Right atrium auricular region (tissue), 2 donors: ENCODE measurements around the gene LSG1. TPM values are rescaled to one million over a fixed set of nuclear protein-coding genes. Genes with fewer than 3 reads are reported as not detected.

Experiments used
- DNase-seq: peaks from one replicate; pipeline ENCODE4 v3.0.0-alpha.2; 2019; ENCODE audit warnings: low spot score
- H3K27ac ChIP-seq, 2 donors: fragments of 200-600 bp; sonication (generic); 1 replicate in 1 of 2; 2 replicates in 1 of 2; pipeline ENCODE4 v1.5.1; 2016 to 2019
- H3K27me3 ChIP-seq, 2 donors: fragments of 200-600 bp; sonication (generic); one replicate each; pipeline versions ENCODE4 v1.5.1 to v1.6.0; 2017 to 2019
- H3K36me3 ChIP-seq: fragments of 200-600 bp; sonication (generic); one replicate; pipeline ENCODE4 v1.5.1; 2016
- H3K4me1 ChIP-seq, 2 donors: fragments of 200-600 bp; sonication (generic); one replicate each; pipeline versions ENCODE4 v1.5.1 to v1.6.0; 2017 to 2019
- H3K4me3 ChIP-seq, 2 donors: fragments of 200-600 bp; sonication (generic); 1 replicate in 1 of 2; 2 replicates in 1 of 2; pipeline ENCODE4 v1.5.1; 2017 to 2019; ENCODE audit warnings: mild to moderate bottlenecking in 1 of 2, moderate library complexity in 1 of 2
- H3K9me3 ChIP-seq, 2 donors: fragments of 200-600 bp; sonication (generic); one replicate each; pipeline ENCODE4 v1.5.1; 2019
- total RNA-seq, 2 donors: library from RNA; depleted of rRNA; stranded (reverse); fragments of >200 nt; gene quantifications; one replicate each; pipeline ENCODE4 v1.1.0, GENCODE V29; 2016
- TF ChIP-seq, protein P1 (sequence below), 2 donors: fragments of 200-600 bp; sonication (generic); IDR thresholded peaks; one replicate each; pipeline ENCODE4 v1.5.1; 2019; ENCODE audit warnings: antibody characterized with exemption in 2 of 2

LSG1 gene
- total RNA-seq, 2 donors from 2014 or later, result 15.1 to 20.5 TPM

GRCh38 chr3:194682189-194682693, 10.2 kb upstream of the LSG1 start:
- no peak for DNase-seq
- Histone ChIP-seq H3K27ac (peak overlapping the region in 1 of 2 donors; percentile 15), H3K4me3 (no peak overlapping the region), H3K36me3 (no peaks in the 10 kb centered on the region), H3K27me3 (no peaks in the 10 kb centered on the region), H3K9me3 (no peaks in the 10 kb centered on the region), H3K4me1 (peaks cover 0 to 21% of the 10 kb centered on the region in 2 donors)
- TF ChIP-seq, protein P1, sequence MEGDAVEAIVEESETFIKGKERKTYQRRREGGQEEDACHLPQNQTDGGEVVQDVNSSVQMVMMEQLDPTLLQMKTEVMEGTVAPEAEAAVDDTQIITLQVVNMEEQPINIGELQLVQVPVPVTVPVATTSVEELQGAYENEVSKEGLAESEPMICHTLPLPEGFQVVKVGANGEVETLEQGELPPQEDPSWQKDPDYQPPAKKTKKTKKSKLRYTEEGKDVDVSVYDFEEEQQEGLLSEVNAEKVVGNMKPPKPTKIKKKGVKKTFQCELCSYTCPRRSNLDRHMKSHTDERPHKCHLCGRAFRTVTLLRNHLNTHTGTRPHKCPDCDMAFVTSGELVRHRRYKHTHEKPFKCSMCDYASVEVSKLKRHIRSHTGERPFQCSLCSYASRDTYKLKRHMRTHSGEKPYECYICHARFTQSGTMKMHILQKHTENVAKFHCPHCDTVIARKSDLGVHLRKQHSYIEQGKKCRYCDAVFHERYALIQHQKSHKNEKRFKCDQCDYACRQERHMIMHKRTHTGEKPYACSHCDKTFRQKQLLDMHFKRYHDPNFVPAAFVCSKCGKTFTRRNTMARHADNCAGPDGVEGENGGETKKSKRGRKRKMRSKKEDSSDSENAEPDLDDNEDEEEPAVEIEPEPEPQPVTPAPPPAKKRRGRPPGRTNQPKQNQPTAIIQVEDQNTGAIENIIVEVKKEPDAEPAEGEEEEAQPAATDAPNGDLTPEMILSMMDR (IDR thresholded peaks at IDR 0.05), result no peak

DNA sequence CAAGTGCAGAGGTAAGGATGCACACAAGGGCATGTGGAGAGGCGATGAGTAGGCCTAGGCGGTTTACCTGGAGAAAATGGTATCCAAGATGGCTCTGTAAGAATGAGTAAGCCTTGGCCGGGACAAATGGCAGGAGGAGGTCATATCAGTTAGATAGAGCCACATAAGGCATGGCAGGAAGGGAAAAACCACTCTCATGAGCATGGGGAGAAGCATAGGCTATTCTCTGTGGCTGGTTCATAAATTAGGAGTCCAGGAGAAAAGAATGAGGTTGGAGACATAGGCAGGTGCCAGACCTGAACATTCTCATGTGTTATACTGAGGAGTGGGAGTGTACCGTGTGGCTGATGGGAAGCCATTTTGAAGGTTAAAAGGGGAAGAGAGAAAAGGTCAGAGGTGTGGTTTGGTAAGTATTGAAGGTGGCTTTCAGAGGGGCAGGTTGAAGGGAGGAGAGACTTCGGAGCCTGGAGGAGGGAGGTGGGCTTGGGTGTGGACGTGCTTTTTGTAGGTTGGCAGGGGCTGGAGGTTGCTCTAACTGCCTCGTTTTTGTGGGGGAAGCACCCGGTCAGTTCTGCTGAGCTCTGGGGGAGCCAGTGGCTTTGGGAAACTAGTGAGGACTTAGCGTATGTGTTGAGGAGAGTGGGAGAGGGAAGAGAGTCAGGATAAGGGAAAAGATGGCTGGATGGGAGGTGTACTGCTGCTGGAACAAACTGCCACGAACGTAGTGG, 9.1 kb upstream of the LSG1 start:
- Histone ChIP-seq H3K9me3 (no peaks in the 10 kb centered on the region), H3K27me3 (no peaks in the 10 kb centered on the region), H3K27ac (no peak overlapping the region), H3K36me3 (no peaks in the 10 kb centered on the region), H3K4me3 (no peak overlapping the region), H3K4me1 (peaks cover 0 to 15% of the 10 kb centered on the region in 2 donors)
- peak; percentile 7 for DNase-seq
- TF ChIP-seq, protein P1 (IDR thresholded peaks at IDR 0.05), result no peak

- TF ChIP-seq, protein P1 (IDR thresholded peaks at IDR 0.05), result no peak
- peaks cover 0 to 6% of the 10 kb centered on the region in 2 donors for H3K4me1 ChIP-seq
- no peaks in the 10 kb centered on the region for H3K36me3 ChIP-seq
- H3K27me3 ChIP-seq, result no peaks in the 10 kb centered on the region
- no peak overlapping the region for H3K27ac ChIP-seq
- no peak overlapping the region for H3K4me3 ChIP-seq
- H3K9me3 ChIP-seq, result no peaks in the 10 kb centered on the region
- no peak for DNase-seq
Observed at GRCh38 chr3:194676471-194676870, 4.5 kb upstream of the LSG1 start.

DNA sequence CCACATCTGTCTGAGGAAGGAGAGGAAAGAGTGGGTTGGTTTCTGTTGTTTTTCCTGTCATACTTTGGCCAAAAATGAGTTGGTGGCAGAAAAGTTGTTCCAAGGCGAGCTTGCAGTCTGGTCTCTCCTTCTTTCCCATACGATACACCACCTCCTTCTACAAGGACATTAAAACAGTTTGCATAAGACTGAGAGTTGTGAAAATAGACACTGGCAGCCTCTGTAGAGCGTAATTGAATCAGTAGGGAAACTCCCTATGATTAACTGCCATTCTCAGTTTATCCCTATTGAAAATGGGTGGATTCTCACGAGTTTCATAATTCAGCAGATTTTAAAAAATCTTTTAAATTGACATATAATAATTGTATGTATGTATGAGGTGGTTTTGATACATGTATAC, 3.7 kb upstream of the LSG1 start:
- H3K27ac ChIP-seq, result no peak overlapping the region
- DNase-seq, result no peak
- H3K4me3 ChIP-seq, result no peak overlapping the region
- no peaks in the 10 kb centered on the region for H3K27me3 ChIP-seq
- TF ChIP-seq, protein P1 (IDR thresholded peaks at IDR 0.05), result no peak
- H3K36me3 ChIP-seq, result no peaks in the 10 kb centered on the region
- H3K9me3 ChIP-seq, result no peaks in the 10 kb centered on the region
- H3K4me1 ChIP-seq, result peaks cover 0 to 14% of the 10 kb centered on the region in 2 donors

DNA sequence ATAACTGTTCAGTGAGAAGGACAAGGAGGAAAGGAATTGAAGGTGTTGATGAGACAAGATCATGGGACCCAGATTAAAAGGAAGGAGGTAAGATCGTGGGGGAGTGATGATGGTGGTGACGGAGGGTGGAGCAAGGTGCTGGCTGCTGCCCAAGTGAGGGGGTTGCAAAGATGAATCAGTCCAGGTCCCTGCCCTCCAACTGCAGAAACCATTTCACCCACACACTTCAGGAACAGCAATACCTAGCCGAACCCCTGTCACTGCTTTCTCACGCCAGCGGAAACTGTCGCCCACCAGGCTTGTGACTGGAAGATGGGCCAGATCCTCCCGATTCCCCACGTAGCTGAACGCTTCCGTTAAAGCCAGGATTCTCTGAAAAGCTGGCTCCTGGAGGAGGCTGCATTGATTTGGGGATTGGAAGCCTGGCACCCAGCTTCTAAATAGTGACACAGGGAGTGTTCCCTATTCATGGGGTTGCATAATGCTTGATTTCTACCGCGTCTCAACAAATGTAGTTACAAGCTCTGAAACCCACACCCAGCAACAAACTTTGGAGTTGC, 3.2 kb upstream of the LSG1 start:
- peaks cover 0 to 17% of the 10 kb centered on the region in 2 donors for H3K4me1 ChIP-seq
- no peak for DNase-seq
- H3K4me3 ChIP-seq, result no peak overlapping the region
- TF ChIP-seq, protein P1 (IDR thresholded peaks at IDR 0.05), result no peak
- no peak overlapping the region for H3K27ac ChIP-seq
- H3K36me3 ChIP-seq, result no peaks in the 10 kb centered on the region
- no peaks in the 10 kb centered on the region for H3K9me3 ChIP-seq
- H3K27me3 ChIP-seq, result no peaks in the 10 kb centered on the region
